Measurements from ENCODE around the gene PRSS38. TPM values are rescaled to one million over a fixed set of nuclear protein-coding genes. Genes with fewer than 3 reads are reported as not detected.

The PRSS38 gene
- total RNA-seq, 1 experiment from 2014 or later = not detected

DNA sequence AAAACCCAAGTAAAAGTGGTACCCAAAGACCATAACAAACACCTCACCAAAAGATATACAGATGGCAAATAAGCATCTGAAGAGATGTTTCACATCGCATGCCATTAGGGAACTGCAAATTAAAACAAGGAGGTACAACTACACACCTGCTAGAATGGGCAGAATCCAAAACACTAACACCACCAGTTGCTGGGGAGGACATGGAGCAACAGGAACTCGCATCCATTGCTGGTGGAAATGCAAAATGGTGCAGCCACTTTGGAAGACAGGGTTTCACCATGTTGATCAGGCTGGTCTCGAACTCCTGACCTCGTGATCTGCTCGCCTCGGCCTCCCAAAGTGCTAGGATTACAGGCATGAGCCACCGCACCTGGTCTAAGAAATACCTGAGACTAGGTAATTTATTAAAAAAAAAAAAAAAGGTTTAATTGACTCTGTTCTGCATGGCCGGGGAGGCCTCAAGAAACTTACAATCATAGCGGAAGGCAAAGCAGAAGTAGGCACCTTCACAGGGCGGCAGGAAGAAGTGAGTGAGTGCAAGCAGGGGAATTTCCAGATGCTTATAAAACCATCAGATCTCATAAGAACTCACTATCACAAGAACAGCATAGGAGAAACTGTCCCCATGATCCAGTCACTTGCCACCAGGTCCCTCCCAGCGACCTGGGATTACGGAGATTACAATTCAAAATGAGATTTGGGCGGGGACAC is 30.2 kb upstream of the PRSS38 start:
- no peak for DNase-seq (ENCODE audit: low read depth in 1 of 2, low spot score in 2 of 2)
- H3K27me3 ChIP-seq (replicated peaks) = no peaks in the 10 kb centered on the region
- no peak overlapping the region for H3K4me3 ChIP-seq
- H3K36me3 ChIP-seq = peaks cover 16% of the 10 kb centered on the region
- no peak overlapping the region for H3K27ac ChIP-seq
- peaks cover 24% of the 10 kb centered on the region for H3K4me1 ChIP-seq (replicated peaks)
- no peaks in the 10 kb centered on the region for H3K9me3 ChIP-seq (replicated peaks)

GRCh38 chr1:227785805-227786671 is 29.4 kb upstream of the PRSS38 start:
- Histone ChIP-seq H3K4me3 (no peak overlapping the region), H3K9me3 (replicated peaks) (no peaks in the 10 kb centered on the region), H3K36me3 (peaks cover 9% of the 10 kb centered on the region; the same call in 1 of the 2 replicates), H3K27me3 (replicated peaks) (no peaks in the 10 kb centered on the region), H3K4me1 (replicated peaks) (peaks cover 24% of the 10 kb centered on the region), H3K27ac (no peak overlapping the region)
- DNase-seq (ENCODE audit: low read depth in 1 of 2, low spot score in 2 of 2) = peak in 1 of 2 experiments; percentile 21

- DNase-seq (ENCODE audit: low read depth in 1 of 2, low spot score in 2 of 2) = no peak
- Histone ChIP-seq H3K27me3 (replicated peaks) (no peaks in the 10 kb centered on the region), H3K27ac (no peak overlapping the region), H3K36me3 (peaks cover 5% of the 10 kb centered on the region; the same call in 1 of the 2 replicates), H3K4me3 (peak overlapping the region; percentile 64; the same call in 1 of the 2 replicates), H3K4me1 (replicated peaks) (peaks cover 24% of the 10 kb centered on the region), H3K9me3 (replicated peaks) (no peaks in the 10 kb centered on the region)
Measured at GRCh38 chr1:227786673-227787512, 28.6 kb upstream of the PRSS38 start.

GRCh38 chr1:227787513-227788270 is 27.8 kb upstream of the PRSS38 start:
- Histone ChIP-seq H3K4me1 (replicated peaks) (peaks cover 24% of the 10 kb centered on the region), H3K27ac (no peak overlapping the region), H3K27me3 (replicated peaks) (no peaks in the 10 kb centered on the region), H3K4me3 (peak overlapping the region; percentile 64), H3K9me3 (replicated peaks) (no peaks in the 10 kb centered on the region), H3K36me3 (no peaks in the 10 kb centered on the region)
- peak; percentile 69 to 96 for DNase-seq (ENCODE audit: low read depth in 1 of 2, low spot score in 2 of 2)

- peak overlapping the region; percentile 64 for H3K4me3 ChIP-seq
- DNase-seq (ENCODE audit: low read depth in 1 of 2, low spot score in 2 of 2) = peak; percentile 67 to 80
- H3K27ac ChIP-seq = no peak overlapping the region
- no peaks in the 10 kb centered on the region for H3K27me3 ChIP-seq (replicated peaks)
- peaks cover 28% of the 10 kb centered on the region for H3K4me1 ChIP-seq (replicated peaks)
- no peaks in the 10 kb centered on the region for H3K36me3 ChIP-seq
- H3K9me3 ChIP-seq (replicated peaks) = no peaks in the 10 kb centered on the region
Measured at GRCh38 chr1:227788271-227789083, 27.0 kb upstream of the PRSS38 start.

DNA sequence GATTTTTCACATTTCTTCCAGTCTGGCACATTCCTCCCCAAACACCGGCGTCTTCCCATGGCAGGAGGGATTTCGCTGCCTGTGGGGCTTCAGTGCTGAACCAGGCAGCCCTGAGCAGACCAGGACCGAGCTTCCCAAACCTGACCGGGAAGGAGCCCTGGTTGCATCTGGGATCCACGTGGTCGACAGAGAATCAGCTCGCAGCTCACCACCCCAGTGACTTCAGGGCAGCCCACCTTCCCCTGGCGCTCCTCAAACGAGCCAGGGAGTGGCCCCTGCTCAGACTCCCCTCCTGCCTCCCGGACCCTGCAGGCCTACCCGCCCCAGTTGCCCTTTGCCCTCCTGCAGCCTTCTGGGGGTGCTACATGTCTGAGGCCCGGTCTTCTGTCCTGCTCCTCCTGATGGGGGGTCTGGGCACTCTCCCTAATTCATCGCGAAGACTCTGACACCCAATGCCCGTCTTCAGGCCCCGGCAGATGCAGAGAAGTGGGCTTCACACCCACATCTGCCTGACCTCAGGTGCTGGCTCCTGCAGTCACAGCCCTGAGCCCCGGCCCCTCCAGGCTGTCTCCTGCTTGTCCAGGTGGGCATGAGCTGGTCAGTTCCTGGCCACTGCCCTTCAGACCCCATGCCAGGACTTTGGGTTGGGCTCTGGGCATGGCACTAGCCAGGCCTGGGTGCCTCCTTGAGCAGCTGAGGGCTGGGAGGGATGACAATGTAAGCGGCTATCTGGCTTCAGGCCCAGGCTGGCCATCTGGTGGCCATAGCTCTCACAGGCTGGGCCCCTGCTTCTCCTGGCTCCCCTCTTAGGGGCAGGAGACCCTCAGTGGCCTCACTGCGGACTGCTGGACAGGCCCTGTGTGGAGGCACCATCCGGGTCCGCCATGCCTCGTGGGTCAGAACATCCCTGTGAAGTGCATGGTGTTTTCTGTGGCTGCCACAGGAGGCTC is 26.1 kb upstream of the PRSS38 start:
- no peak overlapping the region for H3K27ac ChIP-seq
- no peak for DNase-seq (ENCODE audit: low read depth in 1 of 2, low spot score in 2 of 2)
- peak overlapping the region; percentile 64 for H3K4me3 ChIP-seq

DNA sequence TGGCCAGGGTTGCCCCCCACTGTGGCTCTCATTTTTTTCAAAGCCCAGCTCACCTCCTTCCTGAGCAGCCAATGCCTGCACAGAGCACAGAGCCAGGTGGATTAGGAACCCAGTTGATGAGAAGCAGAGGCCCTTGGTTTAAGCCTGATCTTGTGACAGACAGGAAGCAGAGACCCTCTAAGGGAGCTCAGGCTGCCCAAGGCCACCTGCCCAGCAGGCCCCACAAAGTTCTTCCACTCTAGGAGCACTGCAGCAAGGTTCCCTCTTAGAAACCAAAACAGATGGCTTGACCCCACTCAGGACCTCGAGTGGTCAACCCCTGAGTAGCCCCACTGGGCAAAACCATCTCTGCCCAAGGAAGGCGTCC is 25.5 kb upstream of the PRSS38 start:
- Histone ChIP-seq H3K27ac (no peak overlapping the region), H3K27me3 (replicated peaks) (no peaks in the 10 kb centered on the region), H3K4me1 (replicated peaks) (peaks cover 43% of the 10 kb centered on the region), H3K9me3 (replicated peaks) (no peaks in the 10 kb centered on the region), H3K4me3 (no peak overlapping the region), H3K36me3 (no peaks in the 10 kb centered on the region)
- no peak for DNase-seq (ENCODE audit: low read depth in 1 of 2, low spot score in 2 of 2)

More for the DNA sequence above, 26.1 kb upstream of the PRSS38 start:
- H3K36me3 ChIP-seq = no peaks in the 10 kb centered on the region
- H3K9me3 ChIP-seq (replicated peaks) = no peaks in the 10 kb centered on the region
- peaks cover 37% of the 10 kb centered on the region for H3K4me1 ChIP-seq (replicated peaks)
- H3K27me3 ChIP-seq (replicated peaks) = no peaks in the 10 kb centered on the region

GRCh38 chr1:227790868-227791267 is 24.6 kb upstream of the PRSS38 start:
- H3K4me1 ChIP-seq (replicated peaks) = peaks cover 43% of the 10 kb centered on the region
- DNase-seq (ENCODE audit: low read depth in 1 of 2, low spot score in 2 of 2) = no peak
- no peaks in the 10 kb centered on the region for H3K27me3 ChIP-seq (replicated peaks)
- no peaks in the 10 kb centered on the region for H3K9me3 ChIP-seq (replicated peaks)
- H3K36me3 ChIP-seq = no peaks in the 10 kb centered on the region
- H3K4me3 ChIP-seq = no peak overlapping the region
- H3K27ac ChIP-seq = no peak overlapping the region

GRCh38 chr1:227791425-227792143 is 23.9 kb upstream of the PRSS38 start:
- no peak for DNase-seq (ENCODE audit: low read depth in 1 of 2, low spot score in 2 of 2)
- Histone ChIP-seq H3K4me3 (no peak overlapping the region), H3K36me3 (no peaks in the 10 kb centered on the region), H3K9me3 (replicated peaks) (no peaks in the 10 kb centered on the region), H3K27ac (no peak overlapping the region), H3K4me1 (replicated peaks) (peaks cover 43% of the 10 kb centered on the region), H3K27me3 (replicated peaks) (no peaks in the 10 kb centered on the region)

- Histone ChIP-seq H3K4me3 (no peak overlapping the region), H3K27me3 (replicated peaks) (no peaks in the 10 kb centered on the region), H3K36me3 (no peaks in the 10 kb centered on the region), H3K4me1 (replicated peaks) (peaks cover 37% of the 10 kb centered on the region), H3K27ac (no peak overlapping the region), H3K9me3 (replicated peaks) (no peaks in the 10 kb centered on the region)
- no peak for DNase-seq (ENCODE audit: low read depth in 1 of 2, low spot score in 2 of 2)
Measured at GRCh38 chr1:227792216-227793078, 23.0 kb upstream of the PRSS38 start.
